Transverse colon (tissue), 4 donors: Measurements from ENCODE around the gene SPTB. TPM values are rescaled to one million over a fixed set of nuclear protein-coding genes. Genes with fewer than 3 reads are reported as not detected.

Source experiments
- DNase-seq: peaks from one replicate; pipeline ENCODE4 v3.0.0-alpha.2; 2019
- H3K27ac ChIP-seq, 4 donors: fragments of 200-600 bp; sonication (generic); 2 replicates each; pipeline ENCODE4 v1.5.1; 2016 to 2018; ENCODE audit warnings: inconsistent platforms in 4 of 4
- H3K27me3 ChIP-seq: fragments of 200-600 bp; sonication (generic); 2 replicates; pipeline ENCODE4 v1.5.1; 2017; ENCODE audit warnings: inconsistent platforms
- H3K36me3 ChIP-seq, 4 donors: fragments of 200-600 bp; sonication (generic); 2 replicates each; pipeline ENCODE4 v1.5.1; 2017 to 2019; ENCODE audit warnings: inconsistent platforms in 4 of 4
- H3K4me1 ChIP-seq, 4 donors: fragments of 200-600 bp; sonication (generic); 2 replicates each; pipeline ENCODE4 v1.5.1; 2017 to 2020; ENCODE audit warnings: inconsistent platforms in 4 of 4
- H3K4me3 ChIP-seq, 4 donors: fragments of 200-600 bp; sonication (generic); 1 replicate in 1 of 4; 2 replicates in 3 of 4; pipeline versions ENCODE4 v1.5.1 to v1.6.1; 2017 to 2019; ENCODE audit warnings: inconsistent platforms in 4 of 4
- H3K9me3 ChIP-seq, 2 donors: fragments of 200-600 bp; sonication (generic); 2 replicates each; pipeline ENCODE4 v1.5.1; 2017 to 2019; ENCODE audit warnings: inconsistent platforms in 2 of 2
- CTCF ChIP-seq, 5 experiments: fragments of 200-600 bp in 3 of 5; fragments of 450-650 bp in 2 of 5; sonication (generic) in 3 of 5; IDR thresholded peaks; 1 replicate in 2 of 5; 2 replicates in 3 of 5; pipeline ENCODE4 v1.5.1; 2016 to 2017; ENCODE audit warnings: antibody characterized with exemption in 5 of 5, inconsistent platforms in 3 of 5, mild to moderate bottlenecking in 2 of 5, moderate library complexity in 1 of 5
- EP300 ChIP-seq: sonication (generic); formaldehyde crosslinking; IDR thresholded peaks from one replicate; pipeline ENCODE4 v1.6.1; 2017; ENCODE audit warnings: antibody characterized with exemption, low read depth
- POLR2A ChIP-seq: fragments of 450-650 bp; IDR thresholded peaks from one replicate; pipeline ENCODE4 v1.6.1; 2016; ENCODE audit warnings: antibody characterized with exemption, mild to moderate bottlenecking, moderate library complexity
- POLR2AphosphoS5 ChIP-seq, 3 donors: sonication (generic); formaldehyde crosslinking; IDR thresholded peaks; one replicate each; pipeline ENCODE4 v1.6.1; 2016; ENCODE audit warnings: antibody characterized with exemption in 3 of 3
- WGBS, 2 donors: methylation state at CpG; one replicate each; pipeline ENCODE4 v1.1.5; 2018; ENCODE audit warnings: low coverage in 1 of 2; 5-methylcytosine and 5-hydroxymethylcytosine counted together
- in situ Hi-C, 4 donors: fragments of 200-750 bp; cut with MboI; loops; one replicate each; pipeline versions ENCODE4 v1.15.0 to v1.15.1; 2017; ENCODE audit warnings: low sequenced_read_pairs in 3 of 4, low pct_ligation_motif_present in 1 of 4, low pct_unique_long_range_greater_than_20kb in 1 of 4
- intact Hi-C: fragments of 100-400 bp; cut with DNase I; formaldehyde crosslinking; loops from one replicate; pipeline ENCODE4 v1.15.1; 2023; ENCODE audit warnings: low total_unique reads
- total RNA-seq, 4 donors: library from RNA; depleted of rRNA; stranded (reverse); fragments of >200 nt; gene quantifications; one replicate each; pipeline ENCODE4 v1.1.0, GENCODE V29; 2016

Gene SPTB
- total RNA-seq, 4 donors from 2014 or later: 0.20 to 0.96 (median 0.58) TPM

- DNase-seq: no peak
- H3K4me1 ChIP-seq: no peaks in the 10 kb centered on the region
- H3K4me3 ChIP-seq: no peak overlapping the region
- H3K27ac ChIP-seq: no peak overlapping the region
- in situ Hi-C loops: no loop called here
- no peaks in the 10 kb centered on the region for H3K9me3 ChIP-seq
- no peaks in the 10 kb centered on the region for H3K36me3 ChIP-seq
- no peak for TF ChIP-seq EP300
- no peak for TF ChIP-seq CTCF (IDR thresholded peaks at IDR 0.05)
- TF ChIP-seq POLR2AphosphoS5 (IDR thresholded peaks at IDR 0.05): no peak
- TF ChIP-seq POLR2A: no peak
- intact Hi-C loops: no loop called here
- WGBS, 2 donors: 73% methylated on average over 3 of the region's 3 CpGs; no CpG with 5 or more reads in 1 of the 2 donors
- no peaks in the 10 kb centered on the region for H3K27me3 ChIP-seq
Measured at GRCh38 chr14:64817631-64818030, 62.1 kb downstream of the SPTB start.

GRCh38 chr14:64816221-64816783 is 63.4 kb downstream of the SPTB start:
- Histone ChIP-seq H3K36me3 (no peaks in the 10 kb centered on the region), H3K27ac (no peak overlapping the region), H3K4me1 (peaks cover 0 to 7% (median 0%) of the 10 kb centered on the region in 4 donors), H3K9me3 (no peaks in the 10 kb centered on the region), H3K27me3 (no peaks in the 10 kb centered on the region), H3K4me3 (no peak overlapping the region)
- no peak for DNase-seq
- WGBS, 2 donors: 84 to 85% methylated on average over 5 to 6 of the region's 6 CpGs
- in situ Hi-C loops (no loop called here), intact Hi-C loops (no loop called here)
- TF ChIP-seq POLR2A (no peak), POLR2AphosphoS5 (IDR thresholded peaks at IDR 0.05) (no peak), CTCF (IDR thresholded peaks at IDR 0.05) (no peak), EP300 (no peak)

- no peak for DNase-seq
- no peak overlapping the region for H3K27ac ChIP-seq
- H3K4me1 ChIP-seq: peaks cover 0 to 7% (median 0%) of the 10 kb centered on the region in 4 donors
- in situ Hi-C loops (no loop called here), intact Hi-C loops (no loop called here)
- no peaks in the 10 kb centered on the region for H3K27me3 ChIP-seq
- no peaks in the 10 kb centered on the region for H3K36me3 ChIP-seq
- no peaks in the 10 kb centered on the region for H3K9me3 ChIP-seq
- TF ChIP-seq EP300: no peak
- no peak for TF ChIP-seq POLR2AphosphoS5 (IDR thresholded peaks at IDR 0.05)
- TF ChIP-seq POLR2A: no peak
- no peak for TF ChIP-seq CTCF (IDR thresholded peaks at IDR 0.05)
- H3K4me3 ChIP-seq: no peak overlapping the region
- 81 to 83% methylated on average over 4 to 7 of the region's 7 CpGs for WGBS, 2 donors
Measured at GRCh38 chr14:64815257-64815656, 64.5 kb downstream of the SPTB start.

- peak overlapping the region in 2 of 4 donors; percentile 12 to 33 for H3K27ac ChIP-seq
- H3K4me3 ChIP-seq: no peak overlapping the region
- peaks cover 0 to 7% (median 0%) of the 10 kb centered on the region in 4 donors for H3K4me1 ChIP-seq
- H3K36me3 ChIP-seq: no peaks in the 10 kb centered on the region
- 22 to 60% methylated on average over 1 to 8 of the region's 8 CpGs for WGBS, 2 donors
- TF ChIP-seq POLR2AphosphoS5 (IDR thresholded peaks at IDR 0.05) (no peak), CTCF (IDR thresholded peaks at IDR 0.05) (no peak), POLR2A (no peak), EP300 (no peak)
- H3K9me3 ChIP-seq: no peaks in the 10 kb centered on the region
- in situ Hi-C loops: no loop called here
- intact Hi-C loops: no loop called here
- DNase-seq: peak; percentile 80
- no peaks in the 10 kb centered on the region for H3K27me3 ChIP-seq
Measured at GRCh38 chr14:64812412-64812811, 67.3 kb downstream of the SPTB start.
